AG09309 (cell line): ENCODE measurements around the gene CLK2.
"Not testable (repeated sequence)": the region's sequence is repeated elsewhere in the genome, so short reads cannot be mapped to it uniquely, and the experiment has no call there.

ENCODE experiments used
- DNase-seq: peaks from one replicate; pipeline ENCODE4 v3.0.0-alpha.2; 2010; ENCODE audit warnings: low read depth
- H3K4me3 ChIP-seq: 2 replicates; pipeline ENCODE4 v1.5.1; 2011; ENCODE audit warnings: mild to moderate bottlenecking, low read depth, low read length, moderate library complexity; ENCODE audit not compliant: control insufficient read depth
- TF ChIP-seq, protein P1 (sequence below): IDR thresholded peaks from 2 replicates; pipeline ENCODE4 v1.5.1; 2011; ENCODE audit warnings: mild to moderate bottlenecking, low read depth, low read length, inconsistent platforms; ENCODE audit not compliant: insufficient read depth, control insufficient read depth; ENCODE audit errors: missing control alignments

Gene CLK2

DNA sequence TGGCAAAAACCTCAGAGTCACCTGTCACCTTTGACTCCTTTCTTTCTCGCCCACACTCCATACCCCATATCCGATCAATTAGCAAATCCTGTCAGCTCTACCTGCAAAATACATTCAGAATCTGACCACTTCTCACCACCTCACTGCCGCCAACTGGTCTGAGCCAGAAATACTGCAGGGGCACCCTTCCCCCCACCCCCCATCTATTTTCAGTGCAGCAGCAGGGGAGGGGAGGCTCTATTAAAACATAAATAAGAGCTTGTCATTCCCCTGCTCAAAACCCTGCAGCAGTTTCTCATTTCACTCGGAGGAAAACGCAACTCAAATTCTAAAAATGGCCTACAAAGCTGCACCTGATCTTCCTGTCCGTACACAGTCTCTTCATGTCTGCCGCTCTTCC lies 24.1 kb upstream of the CLK2 start:
- DNase-seq: no peak
- TF ChIP-seq, protein P1, sequence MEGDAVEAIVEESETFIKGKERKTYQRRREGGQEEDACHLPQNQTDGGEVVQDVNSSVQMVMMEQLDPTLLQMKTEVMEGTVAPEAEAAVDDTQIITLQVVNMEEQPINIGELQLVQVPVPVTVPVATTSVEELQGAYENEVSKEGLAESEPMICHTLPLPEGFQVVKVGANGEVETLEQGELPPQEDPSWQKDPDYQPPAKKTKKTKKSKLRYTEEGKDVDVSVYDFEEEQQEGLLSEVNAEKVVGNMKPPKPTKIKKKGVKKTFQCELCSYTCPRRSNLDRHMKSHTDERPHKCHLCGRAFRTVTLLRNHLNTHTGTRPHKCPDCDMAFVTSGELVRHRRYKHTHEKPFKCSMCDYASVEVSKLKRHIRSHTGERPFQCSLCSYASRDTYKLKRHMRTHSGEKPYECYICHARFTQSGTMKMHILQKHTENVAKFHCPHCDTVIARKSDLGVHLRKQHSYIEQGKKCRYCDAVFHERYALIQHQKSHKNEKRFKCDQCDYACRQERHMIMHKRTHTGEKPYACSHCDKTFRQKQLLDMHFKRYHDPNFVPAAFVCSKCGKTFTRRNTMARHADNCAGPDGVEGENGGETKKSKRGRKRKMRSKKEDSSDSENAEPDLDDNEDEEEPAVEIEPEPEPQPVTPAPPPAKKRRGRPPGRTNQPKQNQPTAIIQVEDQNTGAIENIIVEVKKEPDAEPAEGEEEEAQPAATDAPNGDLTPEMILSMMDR: no peak
- no peak overlapping the region for H3K4me3 ChIP-seq

DNA sequence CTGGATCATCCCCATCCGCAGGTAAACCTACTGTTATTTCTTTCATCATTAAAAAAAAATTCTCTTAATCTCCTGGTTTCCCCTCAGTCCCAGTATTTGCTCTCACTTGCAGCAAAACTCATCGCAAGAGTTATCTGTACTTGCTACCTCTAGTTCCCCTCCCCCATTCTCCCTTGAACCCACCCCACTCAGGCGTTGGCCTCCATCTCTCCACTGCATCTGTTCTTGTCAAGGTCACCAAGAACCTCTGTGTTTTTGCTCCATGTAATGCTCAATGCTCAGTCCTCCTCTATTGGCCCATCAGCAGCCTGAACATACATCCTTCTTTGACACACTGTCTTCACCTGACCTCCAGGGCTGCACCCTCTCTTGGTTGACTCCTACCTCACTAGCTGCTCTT lies 23.4 kb upstream of the CLK2 start:
- TF ChIP-seq, protein P1: no peak
- DNase-seq: no peak
- H3K4me3 ChIP-seq: no peak overlapping the region

DNA sequence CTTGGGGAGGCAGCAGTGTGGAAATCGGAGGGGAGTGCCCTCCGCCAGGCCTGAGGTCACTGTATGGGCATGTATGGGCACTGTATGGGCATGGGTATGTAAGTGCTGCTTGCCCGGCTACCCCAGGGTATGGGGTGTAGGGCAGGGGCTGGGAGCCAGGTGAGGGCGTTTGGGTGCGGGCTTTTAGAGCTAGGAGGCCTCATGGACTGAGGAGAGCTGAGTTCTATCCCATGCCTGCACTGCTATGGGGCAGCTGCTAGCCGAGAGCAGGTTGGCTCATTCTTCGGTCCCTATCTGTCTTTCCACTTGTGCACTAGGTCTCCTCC lies 22.6 kb upstream of the CLK2 start:
- no peak for DNase-seq
- TF ChIP-seq, protein P1: no peak
- H3K4me3 ChIP-seq: no peak overlapping the region

DNA sequence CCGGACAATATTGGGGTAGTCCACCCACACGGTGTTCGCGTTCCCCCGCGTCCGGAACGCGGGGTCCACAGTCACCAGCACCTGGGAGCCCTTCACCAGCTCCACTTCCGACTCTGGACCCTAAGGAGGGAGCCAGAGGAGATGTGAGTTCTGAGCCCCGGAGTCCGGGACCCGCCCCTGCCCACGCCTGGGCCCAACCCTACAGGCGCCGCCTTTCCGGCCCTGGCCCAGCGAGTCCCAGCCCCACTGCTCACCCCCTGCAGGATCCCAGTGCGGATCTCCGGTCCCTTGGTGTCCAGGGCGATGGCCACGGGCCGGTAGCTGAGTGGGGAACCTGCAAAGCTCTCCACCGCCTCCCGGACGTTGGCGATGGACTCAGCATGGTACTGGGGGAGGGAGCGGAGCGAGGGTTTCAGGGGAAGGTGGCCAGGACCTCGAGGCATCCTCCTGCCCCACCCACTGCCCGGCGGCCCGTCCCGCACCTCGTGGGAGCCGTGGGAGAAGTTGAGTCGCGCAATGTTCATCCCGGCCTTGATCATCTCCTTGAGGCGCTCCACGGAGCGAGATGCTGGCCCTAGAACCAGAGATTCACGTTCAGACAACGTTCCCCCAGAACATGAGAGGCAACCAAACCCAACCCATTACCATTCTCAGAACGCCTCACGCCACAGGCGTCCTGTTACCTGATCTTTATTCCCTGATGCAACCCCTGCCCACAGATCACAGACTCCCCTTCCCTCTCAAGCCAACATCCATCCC lies 22.1 kb upstream of the CLK2 start:
- TF ChIP-seq, protein P1: no peak
- H3K4me3 ChIP-seq: no peak overlapping the region
- no peak for DNase-seq

DNA sequence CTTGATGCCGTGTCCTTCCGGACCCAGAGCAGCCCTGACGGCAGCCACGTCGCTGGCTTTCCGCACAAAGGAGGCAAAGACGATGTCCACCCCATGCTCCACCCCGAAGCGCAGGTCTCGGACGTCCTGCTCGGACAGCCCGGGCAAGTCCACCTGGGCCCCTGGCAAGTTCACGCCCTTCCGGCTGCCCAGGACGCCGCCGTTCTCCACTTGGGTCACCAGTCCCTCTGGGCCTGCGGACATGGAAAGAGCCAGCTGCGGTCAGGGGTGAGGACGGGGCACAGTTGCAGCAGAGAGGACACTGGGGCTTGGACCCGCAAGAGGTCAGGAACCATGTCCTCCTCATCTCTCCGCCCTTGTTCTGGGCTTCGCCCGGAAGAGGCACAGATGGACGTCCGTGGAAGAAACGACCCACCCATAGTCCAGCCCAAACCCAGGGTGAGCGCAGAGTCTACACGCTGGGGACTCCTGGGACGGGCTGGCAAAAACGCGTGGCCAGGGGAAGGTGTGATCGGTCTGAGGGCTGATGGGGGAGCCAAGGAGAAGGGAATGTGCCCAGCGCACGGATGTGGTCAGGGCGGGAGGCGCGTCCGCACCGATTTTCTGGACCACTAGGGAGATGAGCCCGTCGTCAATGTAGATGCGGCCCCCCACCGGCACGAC lies 21.3 kb upstream of the CLK2 start:
- H3K4me3 ChIP-seq: no peak overlapping the region
- TF ChIP-seq, protein P1: no peak
- no peak for DNase-seq

DNA sequence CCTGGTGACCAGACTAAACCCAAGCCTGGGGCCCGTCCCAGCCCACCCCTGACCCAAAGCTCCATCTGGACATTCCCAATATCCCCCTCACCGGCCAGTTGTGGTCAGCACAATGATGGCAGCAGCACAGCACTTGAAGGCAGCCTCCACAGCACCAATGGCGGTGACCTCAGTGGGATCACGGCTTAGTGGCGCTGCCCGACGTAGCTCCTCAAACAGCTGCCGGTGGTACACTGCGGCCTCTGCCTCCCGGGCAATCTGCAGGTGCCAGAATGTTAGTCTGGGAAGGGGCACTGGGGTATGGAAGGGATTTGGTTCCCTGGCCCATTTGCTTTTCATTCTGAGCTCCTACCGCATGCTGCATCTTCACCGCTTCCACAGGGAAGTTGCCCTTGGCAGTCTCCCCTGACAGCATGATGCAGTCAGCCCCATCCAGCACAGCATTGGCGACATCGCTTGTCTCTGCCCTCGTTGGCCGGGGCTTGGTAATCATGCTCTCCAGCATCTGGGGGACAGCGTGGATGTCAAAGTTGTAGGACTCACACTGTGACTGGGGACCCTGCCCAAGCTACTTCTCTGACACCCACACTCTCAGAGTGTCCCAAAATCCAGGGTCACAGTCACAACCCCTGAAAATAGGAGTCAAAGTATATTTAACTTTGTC lies 19.9 kb upstream of the CLK2 start:
- DNase-seq: no peak

DNA sequence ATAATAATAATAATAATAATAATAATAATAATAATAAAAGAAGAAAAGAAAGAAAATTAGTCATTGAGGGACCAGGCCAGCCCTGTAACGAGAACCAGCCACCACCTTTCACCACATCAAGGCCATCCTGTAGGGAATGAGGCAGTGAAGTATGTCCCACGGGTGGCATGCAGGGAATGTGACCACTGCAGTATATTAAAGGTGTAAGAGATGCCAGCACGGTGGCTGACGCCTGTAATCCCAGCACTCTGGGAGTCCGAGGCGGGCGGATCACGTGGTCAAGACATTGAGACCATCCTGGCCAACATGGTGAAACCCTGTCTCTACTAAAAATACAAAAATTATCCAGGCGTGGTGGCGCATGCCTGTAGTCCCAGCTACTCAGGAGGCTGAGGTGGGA lies 17.7 kb upstream of the CLK2 start:
- H3K4me3 ChIP-seq, DNase-seq: not testable (repeated sequence)

More for the DNA sequence above, 19.9 kb upstream of the CLK2 start:
- TF ChIP-seq, protein P1: no peak
- no peak overlapping the region for H3K4me3 ChIP-seq
